Mammary epithelial cell (primary cell): ENCODE data around the gene PCDHA1.

Source experiments
- EZH2 ChIP-seq: IDR thresholded peaks from 2 replicates; pipeline ENCODE4 v1.6.1; 2012; ENCODE audit warnings: low read length, inconsistent platforms, borderline replicate concordance
- TF ChIP-seq, protein P1 (sequence below), 2 donors: IDR thresholded peaks in 1 of 2; conservative IDR thresholded peaks in 1 of 2; 2 replicates each; pipeline ENCODE4 v1.5.1; 2011 to 2012; ENCODE audit warnings: inconsistent platforms in 2 of 2, low read length in 2 of 2, mild to moderate bottlenecking in 2 of 2, control low read depth in 1 of 2, low read depth in 1 of 2; ENCODE audit not compliant: insufficient read depth in 1 of 2; ENCODE audit errors: extremely low read depth in 1 of 2

DNA sequence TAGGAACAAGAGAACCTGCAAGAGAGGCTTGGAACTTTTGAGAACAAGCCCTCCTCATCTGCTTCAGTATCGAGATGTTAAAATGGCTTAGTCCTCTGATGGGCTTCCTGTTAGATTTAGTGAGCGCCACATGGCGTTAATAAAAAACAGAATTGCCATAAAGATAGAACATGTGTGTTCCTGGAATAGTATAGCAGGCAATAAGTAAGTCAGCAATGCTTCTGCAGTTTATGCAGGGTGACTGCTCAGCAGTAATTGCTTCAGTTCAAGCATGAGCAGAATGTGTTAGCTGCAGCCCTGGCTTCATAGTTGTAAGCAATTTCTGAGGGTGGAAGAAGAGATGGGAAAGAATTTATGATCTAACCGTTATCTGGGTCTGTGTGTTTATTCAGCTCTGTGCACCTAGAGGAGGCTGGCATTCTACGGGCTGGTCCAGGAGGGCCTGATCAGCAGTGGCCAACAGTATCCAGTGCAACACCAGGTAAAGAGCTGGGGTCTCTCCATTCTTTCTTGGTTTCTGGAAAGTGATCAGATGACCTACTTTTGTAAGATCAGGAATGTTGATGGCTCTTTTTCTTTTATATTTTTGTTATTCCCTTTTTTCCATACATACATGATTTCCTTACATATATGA lies 196.3 kb downstream of the PCDHA1 start:
- TF ChIP-seq, protein P1, sequence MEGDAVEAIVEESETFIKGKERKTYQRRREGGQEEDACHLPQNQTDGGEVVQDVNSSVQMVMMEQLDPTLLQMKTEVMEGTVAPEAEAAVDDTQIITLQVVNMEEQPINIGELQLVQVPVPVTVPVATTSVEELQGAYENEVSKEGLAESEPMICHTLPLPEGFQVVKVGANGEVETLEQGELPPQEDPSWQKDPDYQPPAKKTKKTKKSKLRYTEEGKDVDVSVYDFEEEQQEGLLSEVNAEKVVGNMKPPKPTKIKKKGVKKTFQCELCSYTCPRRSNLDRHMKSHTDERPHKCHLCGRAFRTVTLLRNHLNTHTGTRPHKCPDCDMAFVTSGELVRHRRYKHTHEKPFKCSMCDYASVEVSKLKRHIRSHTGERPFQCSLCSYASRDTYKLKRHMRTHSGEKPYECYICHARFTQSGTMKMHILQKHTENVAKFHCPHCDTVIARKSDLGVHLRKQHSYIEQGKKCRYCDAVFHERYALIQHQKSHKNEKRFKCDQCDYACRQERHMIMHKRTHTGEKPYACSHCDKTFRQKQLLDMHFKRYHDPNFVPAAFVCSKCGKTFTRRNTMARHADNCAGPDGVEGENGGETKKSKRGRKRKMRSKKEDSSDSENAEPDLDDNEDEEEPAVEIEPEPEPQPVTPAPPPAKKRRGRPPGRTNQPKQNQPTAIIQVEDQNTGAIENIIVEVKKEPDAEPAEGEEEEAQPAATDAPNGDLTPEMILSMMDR (conservative IDR thresholded peaks at IDR 0.05 in 1 of 2, IDR thresholded peaks at IDR 0.05 in 1 of 2; ENCODE audit: extremely low read depth in 1 of 2, insufficient read depth in 1 of 2, low read depth in 1 of 2, low read length in 2 of 2), result no peak
- TF ChIP-seq EZH2, result no peak
